IPS DF 19.7 (cell line): ENCODE data around the gene TWIST2.

Experiments used
- DNase-seq: peaks from one replicate; pipeline ENCODE4 v3.0.0-alpha.2; 2013; ENCODE audit warnings: low read depth, low spot score

Gene TWIST2

DNA sequence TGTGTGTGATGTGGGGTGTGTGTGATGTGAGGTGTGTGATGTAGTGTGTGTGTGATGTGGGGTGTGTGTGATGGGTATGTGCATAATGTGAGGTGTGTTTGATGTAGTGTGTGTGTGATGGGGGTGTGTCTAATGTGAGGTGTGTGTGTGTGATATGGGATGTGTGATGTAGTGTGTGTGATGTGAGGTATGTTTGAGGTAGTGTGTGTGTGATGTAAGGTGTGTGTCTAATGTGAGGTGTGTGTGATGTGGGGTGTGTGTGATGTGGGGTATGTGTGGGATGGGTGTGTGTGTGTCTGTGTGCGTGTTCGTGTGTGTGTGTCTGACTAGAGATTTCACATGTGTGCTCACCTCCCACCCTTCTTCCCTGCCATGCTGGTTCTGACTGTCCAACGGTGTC lies 56.3 kb downstream of the TWIST2 start:
- DNase-seq = no peak

DNA sequence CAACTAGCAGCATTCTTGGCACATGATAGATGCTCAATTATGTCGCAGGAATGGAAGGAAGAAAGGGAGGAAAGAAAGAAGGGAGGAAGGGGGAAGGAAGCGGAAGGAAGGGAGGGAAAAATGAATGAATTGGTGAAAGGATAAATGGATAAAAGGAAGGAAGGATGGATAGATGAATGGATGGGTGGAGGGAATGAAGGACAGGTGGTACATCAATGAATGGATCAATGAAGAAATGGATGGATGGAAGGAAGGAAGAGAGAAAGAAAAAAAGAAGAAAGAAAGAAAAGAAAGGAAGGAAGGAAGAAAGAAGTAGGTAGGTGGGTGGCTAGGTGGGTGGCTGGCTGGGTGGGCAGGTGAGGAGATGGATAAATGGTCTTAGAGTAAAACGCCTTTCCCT lies 56.8 kb downstream of the TWIST2 start:
- no peak for DNase-seq

DNA sequence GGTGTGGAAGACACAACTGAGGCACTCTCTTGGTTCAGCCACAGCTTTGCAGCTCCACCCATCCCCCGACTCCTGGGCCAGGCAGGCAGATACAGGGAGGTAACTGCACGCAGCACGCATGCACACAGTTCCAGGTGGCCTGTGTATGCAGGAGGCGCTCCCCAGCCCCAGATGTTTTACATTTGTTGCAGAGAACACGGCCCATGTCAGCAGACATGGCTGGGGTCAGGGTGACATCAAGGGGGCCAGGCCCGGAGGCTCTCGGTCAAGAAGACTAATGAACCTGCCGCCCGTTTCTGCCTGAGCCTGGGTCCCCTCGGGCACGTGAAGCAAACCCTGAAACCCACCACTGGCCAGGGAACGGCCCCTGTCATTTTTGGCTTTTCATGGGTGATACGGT lies 57.3 kb downstream of the TWIST2 start:
- no peak for DNase-seq

DNA sequence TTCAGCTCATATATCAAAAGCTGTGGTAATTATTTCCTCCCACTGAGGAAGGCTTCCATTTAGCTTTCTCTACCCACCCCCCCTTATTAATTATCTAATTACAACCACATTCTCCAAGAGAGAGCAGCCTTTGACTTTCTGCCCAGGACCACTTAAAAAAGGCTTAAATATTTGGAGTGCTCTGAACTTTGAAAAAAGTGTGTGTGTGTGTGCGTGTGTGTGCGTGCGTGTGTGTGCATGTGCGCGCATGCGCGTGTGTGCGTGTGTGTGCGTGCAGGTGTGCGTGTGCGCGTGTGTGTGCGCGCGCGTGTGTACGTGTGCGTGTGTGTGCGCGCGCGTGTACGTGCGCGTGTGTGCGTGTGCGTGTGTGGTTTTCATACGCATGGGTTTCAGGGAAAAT lies 57.8 kb downstream of the TWIST2 start:
- DNase-seq = no peak

DNA sequence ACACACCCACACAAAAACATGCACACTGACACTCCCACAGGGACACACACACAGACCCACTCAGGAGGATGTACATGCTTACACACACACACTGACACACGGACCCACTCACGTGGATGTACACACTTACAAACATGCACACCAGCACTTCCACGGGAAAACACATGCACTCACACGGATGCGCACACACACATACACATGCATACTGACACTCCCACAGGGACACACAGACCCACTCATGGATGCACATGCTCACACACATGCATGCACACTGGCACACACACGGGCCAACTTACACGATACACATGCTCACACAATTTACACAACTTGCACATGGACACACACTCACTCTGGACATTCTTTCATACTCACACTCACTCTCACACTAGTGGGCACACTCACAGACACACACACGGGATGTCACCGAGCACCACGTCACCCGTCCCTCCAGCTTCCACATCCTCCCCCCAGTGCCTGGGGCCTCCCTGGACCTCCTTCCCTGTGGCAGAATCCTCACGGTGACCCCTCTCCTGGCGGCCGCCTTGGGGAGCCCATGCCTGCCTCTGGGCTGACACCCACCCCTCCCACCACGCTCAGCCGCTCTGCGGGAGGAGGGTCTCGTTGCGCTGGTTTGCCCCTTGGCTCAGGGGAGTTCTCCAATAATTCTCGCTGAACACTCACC lies 58.5 kb downstream of the TWIST2 start:
- DNase-seq = no peak

DNA sequence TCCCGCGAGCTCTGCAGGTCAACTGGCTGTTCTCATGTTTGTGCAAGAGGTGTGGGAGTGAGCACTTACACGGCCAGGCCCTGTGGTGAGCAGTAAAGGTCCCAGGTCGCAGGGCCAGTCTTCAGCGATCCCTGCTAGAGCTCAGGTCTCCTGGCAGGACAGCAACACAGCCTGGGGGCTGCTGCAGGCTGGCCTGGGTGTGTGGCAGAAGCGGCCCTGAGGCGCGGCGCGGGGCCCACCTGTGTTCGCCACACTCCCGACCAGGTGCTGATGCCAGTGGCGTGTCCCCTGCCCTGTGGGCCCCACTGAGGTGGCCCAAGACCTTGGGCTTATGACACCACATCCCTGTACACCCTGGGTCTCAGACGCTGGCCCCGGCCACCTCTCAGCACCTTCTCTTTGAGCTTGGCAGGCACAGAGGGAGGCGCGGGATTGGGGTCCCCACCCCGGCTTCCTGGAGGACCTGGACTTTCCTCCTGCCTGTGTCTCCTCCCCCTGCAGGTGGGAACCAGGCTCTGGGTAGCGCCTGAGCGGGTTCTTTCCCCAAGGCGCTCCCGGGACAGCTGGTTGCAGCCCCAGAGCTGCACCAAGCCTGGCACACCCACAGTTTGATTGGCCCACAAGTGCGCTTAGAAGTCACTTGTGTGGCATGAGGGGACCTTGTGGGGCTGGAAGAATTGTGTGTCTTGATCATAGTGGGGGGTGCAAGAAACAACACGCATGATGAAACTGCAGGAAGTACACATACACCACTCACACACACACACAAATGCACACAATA lies 59.2 kb downstream of the TWIST2 start:
- no peak for DNase-seq

DNA sequence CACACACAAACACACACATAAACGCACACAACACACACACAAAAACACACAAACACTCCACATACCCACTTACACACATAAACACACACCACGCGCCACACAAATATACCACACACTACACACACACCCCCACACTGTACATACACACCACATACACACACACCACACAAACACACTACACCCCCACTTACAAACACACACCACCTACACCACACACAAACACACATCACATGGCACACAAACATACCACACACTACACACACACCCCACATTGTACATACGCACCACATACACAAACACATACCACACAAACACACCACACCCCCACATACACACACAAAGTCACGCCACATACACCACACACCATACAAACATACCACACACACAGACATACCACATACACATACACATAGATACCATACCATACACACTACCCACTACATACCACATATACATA lies 59.9 kb downstream of the TWIST2 start:
- no peak for DNase-seq

DNA sequence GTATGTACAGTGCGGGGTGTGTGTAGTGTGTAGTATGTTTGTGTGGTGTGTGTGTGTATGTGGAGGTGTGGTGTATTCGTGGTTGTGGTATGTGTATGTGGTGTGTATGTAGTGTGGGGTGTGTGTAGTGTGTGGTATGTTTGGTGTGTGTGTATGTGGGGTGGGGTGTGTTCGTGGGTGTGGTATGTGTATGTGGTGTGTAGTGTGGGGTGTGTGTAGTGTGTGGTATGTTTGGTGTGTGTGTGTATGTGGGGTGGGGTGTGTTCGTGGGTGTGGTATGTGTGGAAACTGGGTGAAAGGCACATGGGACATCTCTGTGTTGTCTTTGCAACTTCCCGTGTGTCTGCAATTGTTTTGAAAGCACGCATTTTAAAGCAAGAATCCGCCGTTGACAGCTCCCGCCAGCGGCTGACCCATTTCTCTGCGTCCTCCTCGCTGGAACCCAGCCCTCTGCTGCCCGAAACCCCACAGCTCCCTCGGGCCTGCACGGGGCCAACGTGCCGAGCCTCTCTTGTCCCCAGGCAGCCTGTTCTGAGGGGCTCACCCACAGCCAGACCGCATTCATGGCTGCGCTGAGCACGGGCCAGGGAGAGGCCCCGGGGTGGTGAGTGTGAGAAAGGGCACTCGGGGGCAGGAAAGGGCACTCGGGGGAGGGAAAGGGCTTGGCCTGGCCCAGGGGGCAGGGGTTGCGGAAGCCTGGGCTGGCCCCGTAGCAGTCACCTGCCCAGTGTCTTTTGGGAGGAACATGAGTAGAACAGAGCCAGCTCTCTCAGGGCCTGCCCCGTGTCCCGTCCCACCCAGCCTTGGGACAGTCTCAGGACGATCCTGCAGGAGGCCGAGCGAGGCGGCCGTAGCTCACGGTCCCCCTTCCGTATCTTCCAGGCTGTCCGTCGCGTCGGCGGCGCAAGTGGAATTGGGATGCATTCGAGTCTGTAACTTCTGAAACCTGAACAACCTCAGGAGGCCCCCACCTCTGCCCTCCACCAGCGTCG lies 61.4 kb downstream of the TWIST2 start:
- no peak for DNase-seq

DNA sequence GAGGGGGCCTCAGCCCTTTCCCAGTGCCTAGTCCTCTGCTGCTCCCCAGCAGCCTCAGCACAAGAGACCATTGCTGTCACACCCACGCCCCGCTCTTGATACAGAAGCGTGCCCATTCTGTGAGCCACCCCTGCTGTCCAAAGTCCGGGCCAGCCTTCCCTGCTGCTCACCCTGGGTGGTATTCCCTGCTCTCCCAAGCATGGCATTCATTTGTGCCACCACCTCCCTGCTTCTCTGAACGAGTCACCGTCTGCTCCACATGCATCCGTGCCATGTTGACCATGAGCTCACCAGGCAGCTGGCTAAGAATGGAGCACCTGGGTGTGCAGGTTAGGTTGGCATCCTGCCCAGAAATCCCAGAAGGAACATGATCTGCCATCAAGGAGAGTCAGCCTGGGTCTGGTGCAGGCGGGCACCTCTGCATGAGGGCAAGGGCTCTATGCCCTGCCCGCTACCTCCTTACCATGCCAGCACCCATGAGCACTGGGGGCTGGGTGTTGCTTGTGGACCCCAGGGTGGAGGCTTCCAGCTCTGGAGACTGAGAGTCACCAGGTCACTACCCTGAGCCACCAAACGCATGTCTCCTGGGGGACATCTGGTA lies 63.0 kb downstream of the TWIST2 start:
- no peak for DNase-seq

DNA sequence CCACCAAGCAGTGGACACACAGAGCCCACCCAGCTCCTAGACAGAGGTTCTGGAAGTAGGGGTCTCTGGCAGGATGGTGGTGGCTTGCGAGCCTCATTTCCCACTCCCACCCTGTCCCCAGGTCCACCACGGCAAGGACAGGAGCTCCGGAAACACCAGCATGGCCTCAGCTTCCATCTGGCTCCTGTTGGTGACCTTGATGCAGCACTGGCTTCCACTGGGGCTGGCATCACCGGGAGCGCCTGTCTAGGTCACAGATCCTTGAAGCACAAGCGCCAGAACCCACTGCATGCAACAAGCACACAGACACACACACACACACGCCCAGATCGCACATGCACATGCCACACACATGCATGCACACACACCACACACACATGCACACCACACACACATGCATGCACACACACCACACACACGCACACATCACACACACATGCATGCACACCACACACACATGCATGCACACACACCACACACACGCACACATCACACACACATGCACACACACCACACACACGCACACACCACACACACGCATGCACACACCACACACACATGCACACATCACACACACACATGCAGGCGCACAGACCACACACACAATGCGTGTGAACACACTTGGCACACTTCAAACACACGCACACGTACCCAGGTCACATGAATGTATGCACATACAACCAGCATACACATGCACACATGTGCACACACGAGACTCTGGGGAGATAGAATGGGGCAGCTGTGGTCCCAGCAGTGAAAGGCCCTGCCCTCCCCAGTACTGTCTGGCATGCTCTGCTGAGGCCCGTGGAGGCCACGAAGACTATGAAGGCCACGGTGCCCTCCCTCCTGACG lies 63.7 kb downstream of the TWIST2 start:
- DNase-seq = no peak

DNA sequence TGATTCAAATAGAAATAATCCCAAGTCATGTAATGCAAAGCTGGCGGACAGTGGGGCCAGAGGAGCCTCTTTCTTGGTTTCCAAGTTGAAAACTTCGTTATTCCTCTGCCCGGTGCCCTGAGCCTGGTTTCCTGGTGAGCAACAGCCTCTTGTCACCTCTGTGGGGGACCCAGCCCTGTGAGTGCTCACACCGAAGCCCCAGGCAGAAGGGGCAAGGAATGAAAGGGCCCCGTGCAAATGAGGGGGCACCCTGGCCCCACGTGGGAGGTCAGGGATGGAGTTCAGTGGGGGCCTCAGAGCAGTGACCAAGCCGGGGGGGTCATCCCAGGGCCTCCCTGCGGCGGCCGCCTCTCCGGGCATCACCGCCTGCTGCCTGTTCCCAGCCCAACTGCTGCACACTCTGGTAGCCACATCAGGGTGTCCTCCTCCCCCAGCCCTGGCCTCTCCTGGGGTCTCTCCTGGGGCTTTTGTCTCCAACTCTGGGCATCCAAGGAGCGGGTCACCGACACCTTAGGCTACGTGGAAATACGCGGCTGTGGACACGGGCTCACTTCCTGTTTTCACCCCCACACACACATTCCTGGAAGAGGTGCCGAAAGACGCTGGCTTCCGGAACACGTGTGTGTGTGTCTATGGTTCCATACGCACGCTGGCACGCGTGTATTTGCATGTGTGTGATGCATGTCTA lies 64.5 kb downstream of the TWIST2 start:
- no peak for DNase-seq

DNA sequence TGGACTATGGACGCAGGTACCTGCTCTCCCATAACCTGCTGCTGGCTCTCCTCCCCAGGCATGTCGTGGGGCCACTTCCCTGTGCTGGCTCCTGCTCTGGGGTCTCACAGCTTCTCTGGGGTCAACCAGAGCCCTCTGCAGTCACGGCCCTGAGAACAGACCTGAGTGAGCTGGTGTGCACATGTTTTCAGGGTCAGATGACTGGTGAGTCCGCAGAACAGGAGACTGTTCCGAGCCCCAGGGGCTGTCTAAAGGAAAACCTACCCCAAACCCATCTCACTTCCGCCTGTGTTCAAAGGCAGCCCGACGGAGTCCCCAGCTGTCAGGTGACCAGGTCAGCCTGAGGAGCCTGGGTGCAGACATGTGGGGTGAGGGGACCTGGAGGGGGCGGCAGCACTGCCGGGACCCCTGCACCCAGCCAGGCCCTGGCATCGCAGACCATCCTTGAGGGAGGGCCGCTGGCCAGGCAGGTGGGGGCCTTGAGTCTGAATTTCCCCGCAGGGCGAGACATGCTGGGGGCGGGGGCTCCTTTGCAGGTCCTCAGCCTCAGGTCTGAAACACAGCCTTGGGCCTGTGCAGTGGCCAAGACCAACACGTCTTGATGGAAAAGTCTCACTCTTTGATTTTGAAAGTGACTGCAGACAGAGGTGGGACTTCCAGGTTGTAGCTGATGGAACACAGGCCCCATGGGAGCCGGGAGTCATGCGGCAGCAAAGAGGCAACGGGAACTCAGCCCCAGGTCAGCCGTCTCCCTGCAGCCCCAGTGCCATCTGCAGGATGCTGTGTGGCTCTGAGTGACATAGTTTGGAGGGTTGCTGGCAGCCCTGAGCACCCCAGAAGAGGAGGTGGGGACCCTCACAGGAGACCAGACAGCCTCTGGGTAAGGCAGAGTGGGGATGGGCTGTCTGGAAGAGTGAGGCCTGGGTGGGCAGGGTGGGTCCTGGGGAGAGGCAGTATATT lies 65.3 kb downstream of the TWIST2 start:
- DNase-seq = no peak

DNA sequence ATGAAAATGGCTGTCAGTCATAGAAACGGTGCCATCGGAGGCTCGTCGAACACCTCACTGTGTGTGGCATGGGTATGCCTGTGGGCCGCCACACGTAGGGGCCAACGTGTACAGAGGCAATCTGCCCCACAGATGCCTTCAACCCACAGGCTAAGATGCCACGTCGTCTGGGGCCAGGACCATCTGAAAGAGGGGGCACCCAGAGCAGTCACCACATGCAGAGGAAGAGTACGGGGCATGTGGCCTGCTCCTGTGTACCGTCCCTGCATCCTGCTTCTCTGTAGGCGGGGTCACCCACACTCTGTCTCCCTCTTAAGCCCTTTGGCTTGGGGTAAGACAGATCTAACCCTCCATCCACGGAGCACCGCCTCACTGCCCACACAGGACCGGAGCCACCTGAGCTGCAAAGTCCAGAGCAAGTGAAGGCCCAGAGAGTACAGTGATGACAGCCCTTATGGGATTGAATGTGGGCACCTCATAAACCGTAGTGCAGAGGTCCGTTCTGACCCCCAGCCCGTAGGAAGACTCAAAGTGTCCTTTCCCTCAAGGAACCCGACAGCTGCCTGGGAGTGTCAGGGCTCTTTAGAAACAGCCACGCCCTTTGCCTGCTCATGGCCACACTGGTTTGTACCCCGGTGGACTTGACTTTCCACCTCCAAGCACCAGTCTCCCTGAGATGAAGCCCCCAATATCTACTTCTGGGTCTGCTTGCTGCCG lies 66.2 kb downstream of the TWIST2 start:
- DNase-seq = no peak

DNA sequence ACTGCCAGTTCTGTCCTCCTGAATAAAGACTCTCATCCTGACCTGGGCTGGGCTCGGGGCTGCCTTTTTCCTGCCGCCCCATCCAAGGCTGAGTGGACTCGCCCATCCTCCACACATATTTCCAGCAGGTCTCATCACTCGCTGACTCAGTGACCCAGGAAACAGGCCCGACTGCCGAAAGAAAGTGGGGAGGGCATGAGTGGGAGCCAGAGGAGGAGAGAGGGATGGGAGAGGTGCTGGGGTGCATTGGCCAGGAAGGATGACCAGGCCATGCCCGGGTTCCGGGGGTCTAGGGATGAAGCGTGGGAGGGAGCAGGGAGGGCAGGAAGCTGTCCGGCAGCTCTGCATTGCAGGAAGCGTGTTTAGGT lies 66.7 kb downstream of the TWIST2 start:
- DNase-seq = no peak

DNA sequence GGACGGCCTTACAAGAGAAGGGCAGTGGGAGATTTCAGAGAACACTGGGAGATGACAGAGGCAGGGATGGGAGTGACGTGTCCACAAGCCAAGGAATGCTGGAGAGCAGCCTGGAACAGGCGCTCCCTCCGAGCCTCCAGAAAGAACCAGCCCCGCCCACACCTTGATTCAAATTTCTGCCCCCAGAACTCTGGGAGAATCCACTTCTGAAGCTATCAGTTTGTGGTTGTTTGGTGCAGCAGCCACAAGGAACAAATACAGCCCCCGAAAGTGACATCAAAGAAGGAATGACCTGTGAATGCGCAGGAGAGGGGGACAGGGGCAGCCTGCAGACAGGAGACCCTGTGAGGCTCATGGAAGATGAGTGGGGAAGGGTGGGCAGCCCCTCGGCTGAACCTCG lies 67.3 kb downstream of the TWIST2 start:
- no peak for DNase-seq

DNA sequence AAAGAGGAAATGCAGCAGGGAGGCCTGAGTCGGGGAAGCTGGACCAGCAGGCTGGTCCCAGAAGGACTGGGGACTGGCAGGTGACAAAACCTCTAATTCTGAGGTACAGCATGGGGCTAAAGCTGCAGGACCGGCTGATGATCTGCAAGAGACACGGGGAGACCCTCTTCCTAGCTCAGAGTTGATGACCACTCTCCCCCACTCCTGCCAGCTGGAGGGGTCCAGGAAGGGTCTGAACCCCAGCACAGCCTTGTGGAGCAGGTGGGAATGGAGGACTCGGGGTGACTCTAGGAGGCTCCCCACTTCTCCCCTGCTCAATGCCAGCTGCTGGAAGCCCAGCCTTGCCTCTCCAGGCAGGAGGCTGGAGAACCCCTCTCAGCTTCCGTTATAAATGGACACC lies 67.7 kb downstream of the TWIST2 start:
- DNase-seq = no peak

DNA sequence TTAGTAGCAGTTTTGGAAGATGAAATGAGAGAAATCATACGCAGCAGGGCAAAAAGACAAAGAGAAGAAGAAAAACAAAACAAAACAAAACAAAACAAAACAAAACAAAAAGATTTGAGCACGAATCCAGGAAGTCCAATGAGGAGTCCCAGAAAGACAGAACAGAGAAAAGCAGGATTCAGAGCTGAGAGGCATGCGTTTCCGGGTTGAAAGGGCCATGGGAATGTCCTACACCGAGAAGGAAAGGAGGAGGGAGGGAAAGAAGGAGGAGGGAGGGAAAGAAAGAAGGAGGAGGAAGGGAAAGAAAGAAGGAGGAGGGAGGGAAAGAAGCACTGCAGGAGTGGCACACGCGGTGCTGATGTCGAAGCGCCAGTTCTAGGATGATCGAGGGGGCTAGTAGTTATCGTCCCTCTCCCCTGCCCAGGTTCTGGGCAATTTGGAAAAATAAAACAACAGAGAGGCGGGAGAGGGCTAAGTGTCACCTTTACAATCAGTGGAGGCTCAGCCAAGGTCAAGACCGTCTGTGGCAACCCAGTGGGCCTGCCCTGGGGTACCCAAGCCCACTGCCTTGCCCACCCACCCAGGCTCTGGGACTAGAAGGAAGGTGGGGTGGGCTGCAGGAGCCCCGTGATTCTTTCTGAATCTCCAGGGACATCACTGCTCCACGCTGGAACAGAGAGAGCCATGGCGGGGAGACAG lies 68.4 kb downstream of the TWIST2 start:
- no peak for DNase-seq
